DMS53 (cell line): ENCODE measurements around the gene TSPAN18.
"Not testable (repeated sequence)": the region's sequence is repeated elsewhere in the genome, so short reads cannot be mapped to it uniquely, and the experiment has no call there.

ENCODE experiments used
- DNase-seq: peaks from one replicate; lab custom pipeline; 2025; lab: John Stamatoyannopoulos, UW

TSPAN18 gene

DNA sequence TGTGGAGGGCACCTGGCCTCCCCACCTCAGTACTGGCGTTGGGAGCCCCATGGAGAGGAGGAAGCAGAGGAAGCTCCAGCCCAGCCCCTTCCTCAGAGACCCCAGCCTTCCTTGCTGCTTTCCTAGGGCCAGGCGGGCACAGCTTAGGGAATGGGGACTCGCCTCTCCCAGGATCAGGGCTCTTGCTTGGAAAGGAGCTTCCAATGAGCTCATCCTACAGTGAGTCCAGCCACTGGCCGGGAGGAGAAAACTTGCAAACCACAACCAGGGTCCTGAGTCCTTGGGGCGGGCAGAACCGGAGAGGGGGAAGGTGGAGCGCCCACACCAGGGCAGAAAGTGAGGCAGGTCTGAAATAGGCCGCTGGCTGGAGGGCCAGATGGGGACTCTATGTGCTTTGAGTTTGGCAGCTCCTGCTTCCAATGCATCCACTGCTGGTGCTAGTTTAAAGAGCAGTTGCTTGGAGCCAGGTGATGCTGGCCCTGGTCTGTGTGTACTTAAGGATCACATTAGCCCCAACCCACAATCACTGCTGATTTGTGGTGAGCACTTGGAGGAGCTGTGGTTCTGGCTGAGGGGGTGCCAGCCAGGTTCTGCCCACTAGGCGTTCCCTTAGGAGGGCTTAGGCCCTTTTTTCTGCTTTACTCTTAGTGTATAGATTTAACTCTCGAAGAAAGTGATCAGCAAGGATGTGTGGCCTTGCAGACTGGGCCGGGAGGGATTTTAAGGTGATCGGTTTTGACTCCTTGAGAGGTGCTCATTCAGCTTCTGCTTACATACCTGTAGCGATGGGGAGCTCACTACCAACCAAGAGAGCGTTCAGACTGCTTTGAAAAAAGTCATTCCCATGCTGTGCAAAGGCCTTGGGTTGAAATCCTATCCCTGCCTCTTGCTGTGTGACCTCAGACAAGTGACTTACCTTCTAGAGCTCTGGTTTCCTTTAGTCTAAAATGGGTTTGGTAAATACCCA lies 142.0 kb downstream of the TSPAN18 start:
- DNase-seq, result no peak

- DNase-seq, result no peak
Measured at GRCh38 chr11:44870181-44870580, 143.4 kb downstream of the TSPAN18 start.

DNA sequence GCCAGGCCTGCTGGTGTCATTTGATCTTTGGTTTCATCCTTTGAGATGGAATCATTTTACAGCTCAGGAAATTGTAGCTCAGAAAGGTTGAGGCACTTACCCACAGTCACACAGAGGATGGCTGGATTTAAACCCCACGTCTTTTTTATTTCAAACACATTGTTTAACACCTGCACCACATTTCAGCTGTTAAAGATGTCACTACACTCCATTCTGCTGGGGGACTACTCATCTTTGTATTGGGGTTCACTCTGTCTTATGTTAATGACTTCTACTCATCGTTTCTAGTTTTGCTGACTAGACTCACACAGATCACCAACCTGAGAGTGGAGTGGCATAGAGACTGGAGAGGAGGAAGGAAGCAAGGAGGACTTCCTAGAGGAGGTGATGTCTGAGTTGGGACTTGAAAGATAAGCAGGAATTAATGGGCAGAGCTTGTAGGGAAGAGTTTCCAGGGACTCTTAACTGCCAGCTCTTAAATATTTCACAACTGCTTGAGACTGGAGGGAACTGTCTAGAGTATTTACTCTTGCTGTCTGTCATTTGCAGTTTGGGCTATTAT lies 143.9 kb downstream of the TSPAN18 start:
- no peak for DNase-seq

GRCh38 chr11:44871682-44872081 lies 144.9 kb downstream of the TSPAN18 start:
- DNase-seq, result not testable (repeated sequence)

GRCh38 chr11:44872556-44872955 lies 145.8 kb downstream of the TSPAN18 start:
- no peak for DNase-seq

DNA sequence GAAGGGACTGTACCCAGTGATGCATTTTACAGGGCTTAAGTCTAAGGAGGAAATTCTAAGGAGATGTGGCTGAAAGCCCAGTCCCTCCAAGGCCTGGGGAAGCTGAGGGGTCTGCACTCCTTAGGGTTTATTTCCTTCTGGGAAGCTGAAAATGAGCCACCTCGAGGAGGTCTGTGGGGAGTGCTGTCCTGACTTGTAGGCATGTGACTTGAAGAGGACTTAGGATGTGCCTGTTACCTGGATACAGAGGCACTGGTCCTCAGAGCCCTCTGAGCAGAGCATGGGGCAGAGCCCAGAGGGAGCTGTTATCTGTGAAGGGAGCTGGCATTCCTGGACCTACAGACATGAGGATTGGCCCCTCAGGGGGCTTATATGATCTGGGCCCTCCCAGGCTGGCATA lies 146.8 kb downstream of the TSPAN18 start:
- peak; percentile 5 for DNase-seq

DNA sequence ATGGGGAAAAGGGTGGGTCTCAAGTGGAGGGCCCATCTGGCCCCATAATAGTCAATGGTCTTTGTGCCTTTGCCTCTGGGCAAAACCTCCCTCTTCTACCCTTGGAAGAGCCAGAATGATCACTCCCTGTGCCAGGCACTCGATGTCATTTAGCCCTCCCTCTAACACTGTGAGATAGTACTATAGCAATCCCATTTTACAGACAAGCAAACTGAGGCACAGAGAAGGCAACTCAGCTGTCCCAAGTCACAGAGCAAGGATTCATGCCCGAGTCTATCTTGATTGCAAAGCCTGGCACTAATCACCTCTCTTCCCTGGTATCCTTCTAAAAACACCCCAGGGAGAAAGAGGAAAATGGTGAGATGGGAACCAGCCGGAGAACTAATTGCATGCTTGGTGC lies 147.5 kb downstream of the TSPAN18 start:
- no peak for DNase-seq

DNA sequence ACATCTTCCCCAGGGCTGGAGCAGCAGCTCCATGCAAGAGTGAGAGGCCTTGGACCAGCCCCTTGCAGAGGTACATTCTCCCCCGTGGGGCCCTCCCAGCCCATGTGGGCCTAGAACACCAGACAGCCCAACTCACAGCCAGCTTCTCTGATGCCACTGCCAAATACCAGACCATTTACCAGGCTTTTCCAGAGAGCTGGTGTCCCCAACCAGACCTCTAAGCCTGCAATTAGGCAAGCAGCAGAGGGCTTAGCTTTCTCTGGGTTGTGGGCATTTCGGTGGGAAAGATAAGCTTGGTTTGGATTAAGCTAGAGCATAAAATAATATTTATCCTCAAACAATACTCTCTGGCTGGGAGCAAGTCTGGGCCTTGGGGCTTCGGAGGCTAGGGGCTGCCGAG lies 148.3 kb downstream of the TSPAN18 start:
- DNase-seq, result no peak

DNA sequence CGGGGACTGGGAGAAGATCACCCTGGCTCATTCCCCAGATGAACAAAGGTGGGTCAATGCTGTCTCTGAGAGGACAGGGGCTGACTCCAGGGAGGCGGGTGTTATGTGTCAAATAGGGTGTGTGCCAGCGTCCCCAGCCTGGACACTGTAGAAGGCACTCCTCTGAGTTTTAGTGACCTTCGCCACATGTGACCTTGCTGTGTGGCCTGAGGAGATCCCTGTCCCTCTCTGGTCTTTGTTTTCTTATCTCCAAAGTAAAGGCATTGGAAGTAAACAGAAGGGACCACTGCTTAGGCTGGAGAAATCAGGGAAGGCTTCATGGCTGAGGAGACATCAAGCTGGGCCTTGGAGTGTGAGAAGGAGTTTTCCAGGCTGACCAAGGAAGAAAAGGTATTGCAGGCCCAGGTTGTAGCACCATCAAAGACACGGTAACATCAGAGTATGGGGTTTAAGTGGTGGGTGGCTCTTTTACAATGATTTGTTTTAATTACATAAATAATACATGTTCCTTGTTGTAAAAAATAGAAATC lies 149.5 kb downstream of the TSPAN18 start:
- DNase-seq, result no peak

- no peak for DNase-seq
Measured at GRCh38 chr11:44876906-44877305, 150.1 kb downstream of the TSPAN18 start.

GRCh38 chr11:44877571-44878497 lies 151.1 kb downstream of the TSPAN18 start:
- DNase-seq, result peak; percentile 55

GRCh38 chr11:44878711-44879110 lies 151.9 kb downstream of the TSPAN18 start:
- no peak for DNase-seq

- no peak for DNase-seq
Measured at GRCh38 chr11:44879432-44879831, 152.7 kb downstream of the TSPAN18 start.

GRCh38 chr11:44880511-44880910 lies 153.7 kb downstream of the TSPAN18 start:
- peak; percentile 28 for DNase-seq

GRCh38 chr11:44880953-44881352 lies 154.2 kb downstream of the TSPAN18 start:
- DNase-seq, result no peak

DNA sequence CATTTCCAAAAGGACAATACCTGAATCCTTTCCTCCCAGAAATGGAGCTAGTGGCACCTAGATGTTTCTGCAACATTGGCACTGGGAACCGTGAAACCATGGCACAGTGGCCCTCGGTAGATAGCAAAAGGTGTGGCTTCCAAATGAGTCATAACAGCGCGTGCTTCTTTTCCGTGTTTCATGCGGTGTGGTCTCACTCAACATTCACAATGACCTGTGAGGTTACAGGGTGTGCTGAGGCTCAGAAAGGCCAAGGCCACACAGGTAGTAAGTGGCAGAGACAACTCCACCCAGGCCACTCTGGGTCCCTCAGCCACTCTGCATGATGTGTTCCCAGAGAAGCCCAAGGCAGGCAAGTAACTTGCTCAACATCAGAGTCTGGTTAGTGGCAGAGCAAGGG lies 156.5 kb downstream of the TSPAN18 start:
- no peak for DNase-seq

DNA sequence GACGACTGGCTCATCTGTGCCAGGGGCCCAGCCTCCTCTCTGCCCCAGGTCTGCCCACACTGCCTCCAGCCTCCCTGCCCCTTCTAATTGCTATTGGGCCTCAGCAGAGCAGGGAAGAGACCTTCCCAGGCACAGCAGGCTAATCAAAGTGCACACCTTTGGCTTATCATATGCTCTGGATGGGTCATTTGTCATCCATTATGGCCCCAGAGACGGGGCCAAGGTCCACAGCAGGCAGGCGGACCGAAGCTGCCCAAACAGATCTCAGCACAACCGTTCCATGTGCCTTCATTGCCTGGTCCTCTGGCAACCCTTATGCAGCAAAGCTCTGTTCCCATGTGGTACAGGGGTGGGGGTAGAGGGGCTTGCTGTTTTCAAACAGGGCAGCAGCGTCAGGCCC lies 157.3 kb downstream of the TSPAN18 start:
- DNase-seq, result no peak

DNA sequence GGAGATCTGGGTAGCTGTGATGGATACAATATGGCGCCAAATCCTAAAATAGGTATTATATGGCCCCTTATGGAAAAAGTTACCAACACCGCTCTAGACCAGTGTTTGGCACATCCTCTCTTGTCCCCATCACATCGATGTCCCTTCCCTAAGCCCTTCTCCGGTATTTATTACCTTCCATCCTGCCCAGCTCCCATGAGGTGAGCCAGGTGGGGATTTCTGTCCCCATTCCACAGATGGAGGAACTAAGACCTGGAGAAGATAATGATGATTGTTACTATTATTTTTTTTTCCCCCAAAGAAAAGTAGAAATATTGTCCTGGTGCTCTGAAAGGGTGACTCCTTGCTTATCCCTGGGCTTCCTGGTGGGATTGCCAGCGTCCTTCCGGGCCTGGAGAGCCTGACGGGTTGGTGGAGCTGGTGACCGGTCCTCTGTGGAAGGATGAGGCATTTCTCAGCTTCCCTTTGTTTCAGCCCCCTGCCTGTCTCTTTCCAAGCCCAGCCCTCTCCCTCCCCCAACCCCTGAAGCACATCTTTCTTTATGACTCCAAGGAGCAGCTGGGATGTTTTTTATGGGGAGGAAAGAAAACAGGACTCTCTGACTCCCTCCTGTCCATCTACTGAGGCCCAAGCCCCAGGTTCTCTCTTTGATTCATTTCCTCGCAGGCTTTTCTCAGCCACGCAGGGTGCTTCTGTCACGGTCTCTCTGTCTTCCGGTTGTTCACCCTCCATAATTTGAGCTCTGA lies 158.5 kb downstream of the TSPAN18 start:
- no peak for DNase-seq

GRCh38 chr11:44885919-44886789 lies 159.4 kb downstream of the TSPAN18 start:
- DNase-seq, result no peak

GRCh38 chr11:44886790-44887140 lies 160.0 kb downstream of the TSPAN18 start:
- DNase-seq, result peak; percentile 15
